GM19043 (cell line): ENCODE measurements around the gene IPO8.
"Not testable (repeated sequence)": the region's sequence is repeated elsewhere in the genome, so short reads cannot be mapped to it uniquely, and the experiment has no call there.

Source experiments
- ATAC-seq: cut with Tn5 transposase; IDR thresholded peaks from one replicate; pipeline ENCODE4 v1.9.1; 2021; ENCODE audit warnings: low read depth; ENCODE audit not compliant: unreplicated experiment

Gene IPO8

DNA sequence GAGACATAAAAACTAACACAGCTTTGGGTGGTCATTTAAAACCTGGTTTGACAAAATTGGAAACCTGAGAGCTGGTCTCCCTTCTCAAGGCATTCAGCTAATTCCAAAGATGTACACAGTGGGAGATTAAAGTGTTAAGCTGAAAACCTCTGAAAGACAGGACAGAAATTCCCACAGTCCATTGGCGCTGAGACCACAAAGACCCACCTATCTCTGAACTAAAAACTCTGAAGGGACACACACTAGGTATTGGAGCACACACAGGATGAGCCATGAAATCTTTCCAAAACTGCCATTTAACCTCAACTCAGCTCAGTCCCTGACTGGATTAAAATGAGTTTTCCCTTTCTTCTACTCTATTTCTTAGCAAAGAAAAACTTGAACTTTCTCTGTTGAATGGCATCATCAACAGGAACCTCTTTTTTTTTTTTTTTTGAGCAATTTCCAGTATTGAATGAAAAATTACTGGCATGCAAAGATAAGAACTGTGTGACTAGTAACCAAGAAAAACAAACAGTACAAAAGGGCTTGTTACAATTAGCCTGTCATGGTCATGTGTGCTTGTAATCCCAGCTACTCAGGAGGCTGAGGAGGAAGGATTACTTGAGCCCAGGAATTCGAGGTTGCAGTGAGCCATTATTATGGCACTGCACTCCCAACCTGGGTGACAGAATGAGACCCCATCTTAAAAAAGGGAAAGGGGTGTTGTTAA, 82.4 kb downstream of the IPO8 start:
- ATAC-seq = no peak

DNA sequence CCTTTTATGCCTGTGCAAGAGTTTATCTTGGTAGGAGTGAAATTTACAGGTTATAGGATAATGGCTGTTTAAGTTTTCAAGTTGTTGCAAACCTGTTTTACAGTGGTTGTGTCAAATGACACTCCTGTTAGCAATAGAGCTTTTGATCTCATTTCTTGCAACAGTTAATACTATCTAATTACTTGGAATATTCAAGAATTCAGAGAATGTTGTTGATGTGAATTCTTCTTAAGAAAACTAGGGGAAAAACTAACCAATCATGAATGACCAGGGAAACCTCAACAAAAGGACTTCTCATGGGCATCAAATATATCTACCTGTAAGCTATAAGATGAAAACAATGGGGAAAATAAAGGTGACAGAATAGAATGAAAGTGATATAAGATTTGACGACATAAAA, 85.0 kb downstream of the IPO8 start:
- no peak for ATAC-seq

DNA sequence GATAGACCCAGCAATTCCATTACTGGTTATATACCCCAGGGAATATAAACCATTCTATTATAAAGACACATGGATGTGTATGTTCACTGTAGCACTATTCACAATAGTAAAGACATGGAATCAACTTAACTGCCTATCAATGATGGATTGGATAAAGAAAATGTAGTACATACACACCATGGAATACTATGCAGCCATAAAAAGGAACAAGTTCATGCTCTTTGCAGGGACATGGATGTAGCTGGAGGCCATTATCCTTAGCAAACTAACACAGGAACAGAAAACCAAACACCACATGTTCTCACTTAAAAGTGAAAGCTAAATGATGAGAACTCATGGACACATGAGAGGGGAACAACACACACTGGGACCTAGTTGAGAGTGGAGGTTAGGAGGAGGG, 85.8 kb downstream of the IPO8 start:
- ATAC-seq = not testable (repeated sequence)

DNA sequence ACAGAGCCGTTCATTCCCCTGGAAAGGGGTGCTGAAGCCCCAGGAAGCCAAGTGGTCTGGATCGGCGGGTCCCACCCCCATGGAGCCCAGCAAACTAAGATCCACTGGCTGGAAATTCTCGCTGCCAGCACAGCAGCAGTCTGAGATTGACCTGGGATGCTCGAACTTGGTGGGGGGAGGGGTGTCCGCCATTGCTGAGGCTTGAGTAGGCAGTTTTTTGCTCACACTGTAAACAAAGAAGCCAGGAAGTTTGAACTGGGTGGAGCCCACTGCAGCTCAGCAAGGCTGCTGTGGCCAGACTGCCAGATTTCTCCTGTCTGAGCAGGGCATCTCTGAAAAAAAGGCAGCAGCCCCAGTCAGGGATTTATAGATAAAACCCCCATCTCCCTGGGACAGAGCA, 91.4 kb downstream of the IPO8 start:
- ATAC-seq = not testable (repeated sequence)

DNA sequence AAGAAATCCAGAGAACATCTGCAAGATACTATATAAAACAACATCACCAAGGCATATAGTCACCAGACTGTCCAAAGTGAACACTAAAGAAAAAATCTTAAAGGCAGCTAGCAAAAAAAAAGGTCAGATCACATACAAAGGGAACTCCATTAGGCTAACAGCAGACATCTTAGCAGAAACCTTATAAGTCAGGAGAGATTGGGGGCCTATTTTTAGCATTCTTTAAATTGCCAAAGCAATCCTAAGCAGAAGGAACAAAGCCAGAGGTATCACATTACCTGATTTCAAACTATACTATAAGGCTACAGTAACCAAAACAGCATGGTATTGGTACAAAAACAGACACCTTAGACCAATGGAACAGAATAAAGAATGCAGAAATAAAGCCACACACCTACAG, 92.5 kb downstream of the IPO8 start:
- no peak for ATAC-seq

DNA sequence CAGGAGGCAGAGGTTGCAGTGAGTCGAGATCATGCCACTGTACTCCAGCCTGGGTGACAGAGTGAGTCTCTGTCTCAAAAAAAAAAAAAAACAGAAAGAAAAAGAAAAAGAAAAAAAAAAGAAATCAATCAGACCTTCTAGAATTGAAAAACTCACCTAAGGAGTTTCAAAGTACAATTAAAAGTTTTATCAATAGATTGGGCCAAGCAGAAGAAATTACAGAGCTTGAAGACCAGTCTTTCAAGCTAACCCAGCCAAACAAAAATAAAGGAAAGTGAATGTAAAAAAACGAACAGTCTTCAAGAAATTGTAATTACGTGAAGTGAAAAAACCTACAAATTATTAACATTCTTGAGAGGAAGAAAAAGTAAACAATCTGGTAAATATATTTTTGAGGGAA, 93.0 kb downstream of the IPO8 start:
- no peak for ATAC-seq

DNA sequence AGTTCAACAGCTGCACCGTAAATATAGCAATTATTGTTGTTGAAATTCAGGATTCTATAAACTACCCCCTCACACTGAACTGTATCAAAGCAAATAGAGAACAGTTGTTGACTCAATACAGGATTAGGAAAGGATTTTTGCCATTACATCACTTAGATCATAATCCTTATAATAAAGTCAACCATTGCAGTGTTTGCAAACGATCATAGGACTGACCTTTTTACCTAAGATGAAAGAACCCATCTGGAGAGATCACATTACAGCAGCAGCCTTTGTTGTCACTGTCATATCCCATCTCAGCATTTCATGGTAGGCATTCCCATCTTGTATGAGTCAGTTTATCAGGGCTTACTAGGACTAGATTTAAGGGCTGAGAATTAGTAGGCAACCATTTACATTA, 96.1 kb downstream of the IPO8 start:
- ATAC-seq = no peak

DNA sequence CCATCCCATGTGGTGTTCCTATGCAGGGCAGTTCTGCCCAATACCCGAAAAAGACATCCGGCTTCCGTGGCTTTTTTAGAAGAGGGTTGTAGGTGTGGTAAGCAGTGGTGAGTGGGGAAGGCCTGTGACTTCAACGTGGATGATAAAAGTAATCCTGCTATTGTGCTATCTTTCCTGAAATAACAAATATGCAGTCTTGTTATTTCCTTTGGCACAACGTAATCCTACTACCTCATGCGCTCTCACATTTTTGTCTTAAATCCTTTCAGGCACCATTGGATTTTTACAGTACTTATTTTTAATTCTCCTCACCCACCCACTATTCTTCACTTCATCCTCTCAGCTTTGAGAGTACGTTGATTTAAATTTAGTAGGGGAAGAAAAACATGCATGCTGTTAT, 96.8 kb downstream of the IPO8 start:
- ATAC-seq = no peak

DNA sequence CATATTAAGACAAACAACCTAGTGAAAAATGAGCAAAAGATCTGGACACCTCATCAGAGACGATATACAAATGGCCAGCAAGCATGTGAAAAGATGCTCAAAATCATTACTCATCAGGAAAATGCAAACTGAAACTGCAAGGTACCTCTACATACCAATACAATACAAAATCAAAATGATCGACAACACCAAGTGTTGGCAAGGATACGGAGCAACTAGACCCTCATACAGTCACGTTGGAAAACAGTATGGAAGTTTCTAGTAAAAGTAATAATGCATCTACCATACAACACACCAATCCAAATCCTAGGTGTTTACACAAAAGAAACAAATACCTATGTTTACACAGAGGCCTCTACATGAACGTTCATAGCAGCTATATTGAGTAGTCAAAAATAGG, 99.9 kb downstream of the IPO8 start:
- no peak for ATAC-seq

DNA sequence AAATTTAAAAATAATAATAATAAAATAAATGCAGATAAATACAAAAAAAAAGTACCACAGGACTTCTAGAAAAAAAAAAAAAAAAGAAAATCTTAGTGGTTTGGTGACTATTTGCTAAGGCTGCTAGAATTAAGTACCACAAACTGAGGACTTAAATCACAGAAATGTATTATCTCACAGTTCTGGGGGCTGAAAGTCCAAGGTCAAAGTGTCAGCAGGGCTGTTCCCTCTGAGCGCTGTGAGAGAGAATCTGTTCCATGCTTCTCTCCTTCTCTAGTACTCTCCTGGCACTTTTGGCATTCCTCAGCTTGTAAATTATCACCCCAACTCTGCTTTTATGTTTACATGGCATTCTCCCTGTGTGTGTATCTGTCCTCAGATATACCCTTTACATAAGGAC, 101.2 kb downstream of the IPO8 start:
- no peak for ATAC-seq

DNA sequence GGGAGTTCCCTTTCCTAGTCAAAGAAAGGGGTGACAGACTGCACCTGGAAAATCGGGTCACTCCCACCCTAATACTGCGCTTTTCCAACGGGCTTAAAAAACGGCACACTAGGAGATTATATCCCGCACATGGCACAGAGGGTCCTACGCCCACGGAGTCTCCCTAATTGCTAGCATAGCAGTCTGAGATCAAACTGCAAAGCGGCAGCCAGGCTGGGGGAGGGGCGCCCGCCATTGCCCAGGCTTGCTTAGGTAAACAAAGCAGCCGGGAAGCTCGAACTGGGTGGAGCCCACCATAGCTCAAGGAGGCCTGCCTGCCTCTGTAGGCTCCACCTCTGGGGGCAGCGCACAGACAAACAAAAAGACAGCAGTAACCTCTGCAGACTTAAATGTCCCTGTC, 107.1 kb downstream of the IPO8 start:
- not testable (repeated sequence) for ATAC-seq

DNA sequence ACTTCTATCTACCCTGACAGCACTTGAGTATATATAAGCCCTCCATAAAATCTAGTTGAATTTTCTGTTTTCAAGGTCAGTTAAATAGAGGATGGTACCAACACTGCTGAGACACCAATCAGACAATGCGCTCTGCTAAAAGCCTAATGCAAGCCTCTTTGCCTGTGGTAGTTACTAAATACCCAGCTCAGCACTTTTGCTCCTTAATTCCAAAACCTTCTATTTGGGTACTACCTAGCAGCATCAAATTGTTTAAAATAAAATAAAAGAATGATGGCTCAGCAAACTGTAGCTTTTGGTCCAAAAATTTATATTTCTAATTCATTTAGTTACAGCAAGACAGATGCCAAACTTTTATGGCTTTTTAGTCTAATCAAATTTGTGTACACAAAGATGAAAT, 107.9 kb downstream of the IPO8 start:
- no peak for ATAC-seq

DNA sequence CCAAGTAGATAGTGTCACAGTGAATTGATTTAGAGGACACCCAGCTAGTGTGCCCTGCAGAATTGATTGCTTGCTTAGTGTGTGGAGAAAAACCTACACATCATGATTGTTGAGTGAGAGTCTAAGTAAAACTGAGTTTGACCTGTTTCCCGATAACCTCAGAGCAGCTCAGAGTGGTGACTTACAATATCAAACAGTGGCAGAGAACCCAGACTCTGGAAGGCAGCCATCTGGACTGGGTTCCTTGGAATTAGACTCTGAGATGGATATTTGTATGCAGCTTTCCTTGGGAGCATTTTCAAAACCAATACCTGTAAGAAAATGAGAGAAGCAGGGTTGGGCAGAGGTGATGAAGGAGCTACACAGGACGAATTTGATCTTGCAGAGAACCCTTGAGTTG, 109.8 kb downstream of the IPO8 start:
- ATAC-seq = no peak

DNA sequence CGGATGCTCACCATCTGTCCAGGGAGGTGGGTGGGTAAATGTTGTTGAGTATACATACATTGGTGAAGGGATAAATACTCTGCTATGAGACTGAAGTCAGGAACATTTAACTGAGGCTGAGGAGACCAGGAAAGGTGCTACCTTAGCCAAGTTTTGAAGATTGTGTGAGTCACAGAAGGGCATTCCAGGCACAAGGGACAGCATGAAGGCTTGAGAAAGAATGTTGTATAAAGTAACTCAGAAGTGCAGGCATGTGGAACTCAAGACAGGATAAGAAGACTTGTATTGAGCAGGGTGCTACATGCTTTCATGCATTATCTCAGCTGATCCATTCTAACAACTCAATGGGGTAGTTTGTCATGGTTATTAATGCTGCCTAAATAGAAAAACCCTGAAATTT, 112.7 kb downstream of the IPO8 start:
- no peak for ATAC-seq

DNA sequence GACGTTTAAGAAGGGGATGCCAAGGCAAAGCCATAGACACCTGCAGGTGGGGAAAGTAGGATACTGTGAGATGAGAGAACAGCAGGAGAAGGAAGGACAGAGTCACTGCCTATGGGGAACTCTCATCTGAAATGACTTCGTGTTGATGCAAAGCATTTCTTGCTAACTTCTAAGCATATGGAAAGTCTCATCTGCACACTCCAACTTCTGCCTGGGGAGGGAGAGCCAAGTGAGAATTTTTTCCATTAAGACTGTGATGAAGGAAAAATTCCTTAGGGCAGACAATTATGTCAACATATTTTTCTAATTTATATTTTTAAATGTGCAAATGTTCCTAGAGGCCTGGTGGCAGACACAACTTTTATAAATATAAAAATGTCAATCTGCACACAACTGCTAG, 115.3 kb downstream of the IPO8 start:
- ATAC-seq = no peak
